ENCODE measurements around the gene SIL1. TPM values are rescaled to one million over a fixed set of nuclear protein-coding genes. Genes with fewer than 3 reads are reported as not detected.

SIL1 gene
- total RNA-seq, 3 donors from 2014 or later (not counting 1 experiment from before 2014, with no cell fraction given) = 16.9 to 22.5 (median 22.4) TPM

DNA sequence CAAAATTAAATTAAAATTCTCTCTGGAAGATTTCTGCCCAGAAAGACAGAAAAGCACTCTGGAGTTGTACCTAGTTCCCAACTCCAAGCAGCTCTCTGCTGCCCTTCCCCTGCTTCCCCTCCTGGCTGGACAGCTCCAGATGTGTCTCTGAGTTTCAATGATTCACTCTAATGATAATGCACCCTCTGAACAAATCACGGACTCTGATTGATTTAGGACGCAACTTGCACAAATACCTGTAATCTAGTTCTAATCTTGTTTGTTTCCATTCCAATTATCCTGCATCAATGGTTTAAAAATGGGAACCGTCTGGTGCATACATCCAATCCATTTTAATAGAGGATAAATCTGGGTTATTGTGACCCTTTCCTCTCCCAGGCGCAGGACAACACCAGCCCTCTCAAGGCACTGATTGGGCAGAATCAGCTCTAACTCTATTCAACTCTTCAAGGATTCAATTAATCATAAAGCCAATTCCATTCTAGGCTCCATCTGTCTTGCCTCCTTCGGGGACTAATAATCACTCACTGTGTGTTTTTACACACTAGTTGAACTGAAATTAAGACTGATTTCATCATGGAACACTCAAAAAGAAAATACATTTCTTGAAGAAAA, 211.9 kb downstream of the SIL1 start:
- ATAC-seq = no peak
- no peaks in the 10 kb centered on the region for H3K27me3 ChIP-seq (ENCODE audit: control insufficient read depth, insufficient read depth, low read length)
- H3K4me1 Mint-ChIP-seq = peaks cover 11 to 13% of the 10 kb centered on the region in 2 donors
- WGBS (ENCODE audit: insufficient coverage) = 97% methylated on average over 5 of the region's 5 CpGs
- H3K4me3 ChIP-seq (ENCODE audit: low read length) = no peak overlapping the region
- H3K9me3 ChIP-seq (ENCODE audit: control insufficient read depth, insufficient read depth, low read length) = no peaks in the 10 kb centered on the region
- H3K4me1 ChIP-seq (ENCODE audit: control insufficient read depth, insufficient read depth, low read length) = peaks cover 7% of the 10 kb centered on the region
- no peaks in the 10 kb centered on the region for H3K36me3 Mint-ChIP-seq
- H3K27me3 Mint-ChIP-seq (ENCODE audit: low read depth in 2 of 2) = no peaks in the 10 kb centered on the region
- H3K9me3 Mint-ChIP-seq = no peaks in the 10 kb centered on the region
- H3K27ac Mint-ChIP-seq = no peak overlapping the region
- no peak for TF ChIP-seq CTCF (IDR thresholded peaks at IDR 0.05)
- H3K27ac ChIP-seq (ENCODE audit: low read length) = no peak overlapping the region
- no peaks in the 10 kb centered on the region for H3K36me3 ChIP-seq (ENCODE audit: control insufficient read depth, insufficient read depth, low read length)
- no peak overlapping the region for H3K4me3 Mint-ChIP-seq
- no peak for DNase-seq
- intact Hi-C loops (cut with micrococcal nuclease) = no loop called here

DNA sequence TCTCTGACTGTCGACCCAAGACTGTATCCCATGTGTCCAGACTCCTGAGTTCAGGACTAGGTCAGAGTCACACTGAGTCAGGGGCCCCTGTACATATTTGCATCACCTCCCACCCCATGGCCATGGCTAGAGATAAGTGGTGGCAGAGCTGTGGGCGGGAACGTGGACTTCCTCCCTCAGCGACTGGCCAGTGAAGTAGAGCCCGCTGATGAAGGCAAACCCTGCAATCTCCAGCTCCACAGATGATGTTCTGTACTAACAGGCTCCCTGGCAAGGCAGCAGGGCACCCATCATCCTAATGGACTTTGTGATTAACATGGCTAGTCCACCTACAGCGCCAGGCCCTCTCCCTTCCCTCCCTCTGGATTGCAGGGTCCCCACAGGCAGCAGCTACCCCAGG, 212.5 kb downstream of the SIL1 start:
- H3K4me3 Mint-ChIP-seq = no peak overlapping the region
- Histone ChIP-seq H3K27ac (ENCODE audit: low read length) (no peak overlapping the region), H3K4me1 (ENCODE audit: control insufficient read depth, insufficient read depth, low read length) (peaks cover 10% of the 10 kb centered on the region), H3K27me3 (ENCODE audit: control insufficient read depth, insufficient read depth, low read length) (no peaks in the 10 kb centered on the region), H3K36me3 (ENCODE audit: control insufficient read depth, insufficient read depth, low read length) (no peaks in the 10 kb centered on the region), H3K4me3 (ENCODE audit: low read length) (no peak overlapping the region), H3K9me3 (ENCODE audit: control insufficient read depth, insufficient read depth, low read length) (no peaks in the 10 kb centered on the region)
- peaks cover 17 to 19% of the 10 kb centered on the region in 2 donors for H3K4me1 Mint-ChIP-seq
- WGBS (ENCODE audit: insufficient coverage) = 83% methylated on average over 6 of the region's 6 CpGs
- no peak for DNase-seq
- H3K27me3 Mint-ChIP-seq (ENCODE audit: low read depth in 2 of 2) = no peaks in the 10 kb centered on the region
- H3K36me3 Mint-ChIP-seq = no peaks in the 10 kb centered on the region
- no peak for ATAC-seq
- intact Hi-C loops (cut with micrococcal nuclease) = no loop called here
- no peak overlapping the region for H3K27ac Mint-ChIP-seq
- H3K9me3 Mint-ChIP-seq = no peaks in the 10 kb centered on the region
- TF ChIP-seq CTCF (IDR thresholded peaks at IDR 0.05) = no peak

GRCh38 chr5:138985256-138985655, 212.9 kb downstream of the SIL1 start:
- Mint-ChIP-seq H3K27me3 (ENCODE audit: low read depth in 2 of 2) (no peaks in the 10 kb centered on the region), H3K36me3 (no peaks in the 10 kb centered on the region), H3K4me1 (peaks cover 21 to 23% of the 10 kb centered on the region in 2 donors), H3K4me3 (no peak overlapping the region), H3K27ac (no peak overlapping the region), H3K9me3 (no peaks in the 10 kb centered on the region)
- DNase-seq (no peak), ATAC-seq (no peak)
- Histone ChIP-seq H3K27ac (ENCODE audit: low read length) (no peak overlapping the region), H3K36me3 (ENCODE audit: control insufficient read depth, insufficient read depth, low read length) (no peaks in the 10 kb centered on the region), H3K9me3 (ENCODE audit: control insufficient read depth, insufficient read depth, low read length) (no peaks in the 10 kb centered on the region), H3K4me3 (ENCODE audit: low read length) (no peak overlapping the region), H3K27me3 (ENCODE audit: control insufficient read depth, insufficient read depth, low read length) (no peaks in the 10 kb centered on the region), H3K4me1 (ENCODE audit: control insufficient read depth, insufficient read depth, low read length) (peaks cover 14% of the 10 kb centered on the region)
- 65% methylated on average over 4 of the region's 4 CpGs for WGBS (ENCODE audit: insufficient coverage)
- intact Hi-C loops (cut with micrococcal nuclease) = no loop called here
- no peak for TF ChIP-seq CTCF (IDR thresholded peaks at IDR 0.05)

GRCh38 chr5:138983984-138984383, 214.2 kb downstream of the SIL1 start:
- TF ChIP-seq CTCF (IDR thresholded peaks at IDR 0.05) = no peak
- ATAC-seq = no peak
- peaks cover 32 to 36% of the 10 kb centered on the region in 2 donors for H3K4me1 Mint-ChIP-seq

More at GRCh38 chr5:138983984-138984383, 214.2 kb downstream of the SIL1 start:
- intact Hi-C loops (cut with micrococcal nuclease) = no loop called here
- DNase-seq = no peak
- Mint-ChIP-seq H3K27ac (no peak overlapping the region), H3K4me3 (no peak overlapping the region), H3K27me3 (ENCODE audit: low read depth in 2 of 2) (no peaks in the 10 kb centered on the region), H3K9me3 (no peaks in the 10 kb centered on the region), H3K36me3 (no peaks in the 10 kb centered on the region)
- peaks cover 23% of the 10 kb centered on the region for H3K4me1 ChIP-seq (ENCODE audit: control insufficient read depth, insufficient read depth, low read length)
- WGBS (ENCODE audit: insufficient coverage) = 90% methylated on average over 2 of the region's 2 CpGs
- no peak overlapping the region for H3K4me3 ChIP-seq (ENCODE audit: low read length)
- no peaks in the 10 kb centered on the region for H3K27me3 ChIP-seq (ENCODE audit: control insufficient read depth, insufficient read depth, low read length)
- H3K9me3 ChIP-seq (ENCODE audit: control insufficient read depth, insufficient read depth, low read length) = no peaks in the 10 kb centered on the region
- H3K27ac ChIP-seq (ENCODE audit: low read length) = no peak overlapping the region
- no peaks in the 10 kb centered on the region for H3K36me3 ChIP-seq (ENCODE audit: control insufficient read depth, insufficient read depth, low read length)

All from natural killer cell (primary cell).